Subcutaneous adipose tissue (tissue), 4 donors: Measurements from ENCODE around the gene PRRC2B. TPM values are rescaled to one million over a fixed set of nuclear protein-coding genes. Genes with fewer than 3 reads are reported as not detected.

Experiments used
- CTCF ChIP-seq: fragments of 450-650 bp; IDR thresholded peaks from one replicate; pipeline ENCODE4 v1.5.1; 2016; ENCODE audit warnings: low read depth, mild to moderate bottlenecking, control low read depth, antibody characterized with exemption, moderate library complexity
- total RNA-seq, 4 donors: library from RNA; depleted of rRNA; stranded (reverse); fragments of >200 nt; gene quantifications; one replicate each; pipeline ENCODE4 v1.1.0, GENCODE V29; 2016

The PRRC2B gene
- total RNA-seq, 4 donors from 2014 or later = 59.0 to 138 (median 81.8) TPM

GRCh38 chr9:131534721-131535237 is 140.9 kb downstream of the PRRC2B start:
- TF ChIP-seq CTCF = no peak

- TF ChIP-seq CTCF = no peak
These were observed 144.1 kb downstream of the PRRC2B start for GRCh38 chr9:131537946-131538345.

DNA sequence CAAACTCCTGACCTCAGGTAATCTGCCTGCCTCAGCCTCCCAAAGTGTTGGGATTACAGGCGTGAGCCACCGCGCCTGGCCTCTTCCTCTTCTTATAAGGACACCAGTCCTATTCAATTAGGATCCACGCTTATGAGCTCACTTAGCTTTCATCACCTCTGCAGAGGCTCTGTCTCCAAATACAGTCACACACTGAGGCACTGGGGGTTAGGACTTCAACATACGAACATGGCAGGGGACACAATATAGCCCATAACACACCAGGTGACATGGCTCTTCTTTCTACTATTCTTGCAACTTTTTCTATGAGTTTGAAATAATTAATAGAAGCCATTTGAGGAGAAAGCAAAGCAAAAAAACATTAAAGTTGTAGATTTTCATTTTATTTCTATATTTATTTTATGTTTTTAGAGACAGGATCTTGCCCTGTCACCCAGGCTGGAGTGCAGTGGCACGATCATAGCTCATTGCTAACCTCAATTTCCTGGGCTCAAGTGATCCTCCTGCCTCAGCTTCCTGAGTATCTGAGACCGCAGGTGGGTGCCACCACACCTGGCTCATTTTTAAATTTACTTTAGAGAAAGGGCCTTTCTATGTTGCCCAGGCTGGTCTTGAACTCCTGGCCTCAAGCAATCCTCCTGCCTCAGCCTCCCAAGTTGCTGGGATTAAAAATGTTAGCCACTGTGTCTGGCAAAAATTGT is 145.5 kb downstream of the PRRC2B start:
- no peak for TF ChIP-seq CTCF

DNA sequence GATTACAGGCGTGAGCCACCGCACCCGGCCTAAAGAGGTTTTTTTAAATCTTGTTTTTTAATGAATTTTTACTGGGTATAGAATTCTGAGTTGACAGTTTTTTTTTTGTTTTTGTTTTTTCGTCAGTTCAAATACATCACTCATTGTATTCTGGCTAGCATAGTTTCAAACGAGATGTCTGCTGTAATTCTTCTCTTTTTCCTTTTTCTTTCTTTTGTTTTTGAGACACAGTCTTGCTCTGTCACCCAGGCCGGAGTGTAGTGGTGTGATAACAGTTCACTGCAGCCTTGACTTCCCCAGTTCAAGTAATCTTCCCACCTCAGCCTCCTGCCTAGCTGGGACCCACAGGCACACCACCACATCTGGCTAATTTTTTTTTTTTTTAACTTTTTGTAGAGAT is 149.3 kb downstream of the PRRC2B start:
- no peak for TF ChIP-seq CTCF

- no peak for TF ChIP-seq CTCF
These were observed 151.3 kb downstream of the PRRC2B start, which contains the start of gene PRRT1B for GRCh38 chr9:131545003-131545785. TSS of gene PRRT1B (plus strand) at chr9:131545523. CDS start at chr9:131545616, 93 bp downstream.

DNA sequence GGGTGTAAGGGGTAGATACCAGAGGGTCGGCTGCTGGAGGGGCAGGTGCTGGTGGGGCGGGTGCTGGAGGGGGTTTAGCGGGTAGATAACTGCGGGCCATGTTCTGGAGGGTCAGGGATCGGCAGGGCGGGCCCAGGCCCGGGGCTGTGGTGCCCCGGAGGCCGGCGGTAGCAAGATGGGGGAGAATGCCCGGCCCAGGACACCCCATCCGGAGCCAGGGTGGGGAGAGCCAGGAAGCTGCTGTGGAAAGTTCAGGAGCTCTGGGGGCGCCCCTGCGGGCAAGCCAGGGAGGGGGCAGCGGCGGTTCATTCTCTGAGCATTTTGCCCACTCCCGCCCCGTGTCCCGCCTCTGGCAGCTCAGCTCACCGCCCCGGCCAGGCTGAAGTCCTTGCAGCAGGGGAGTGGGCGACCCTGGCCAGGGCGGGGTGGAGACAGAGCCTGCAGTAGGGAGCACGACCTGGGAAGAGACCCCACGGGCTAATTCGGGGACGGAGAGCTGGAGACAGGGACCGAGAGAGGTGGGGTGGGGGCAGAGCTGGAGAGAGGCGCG is 152.0 kb downstream of the PRRC2B start:
- no peak for TF ChIP-seq CTCF
